Esophagus squamous epithelium (tissue), 4 donors: ENCODE results near the gene HDAC11.

Source experiments
- CTCF ChIP-seq, 6 experiments: fragments of 450-650 bp in 4 of 6; fragments of 200-600 bp in 2 of 6; sonication (generic) in 2 of 6; IDR thresholded peaks; one replicate each; pipeline ENCODE4 v1.5.1; 2016 to 2019; ENCODE audit warnings: antibody characterized with exemption in 6 of 6, mild to moderate bottlenecking in 4 of 6, moderate library complexity in 4 of 6
- POLR2A ChIP-seq, 4 donors: fragments of 450-650 bp; IDR thresholded peaks; one replicate each; pipeline ENCODE4 v1.6.1; 2017; ENCODE audit warnings: antibody characterized with exemption in 4 of 4, mild to moderate bottlenecking in 4 of 4, moderate library complexity in 3 of 4

- TF ChIP-seq POLR2A (IDR thresholded peaks at IDR 0.05) (no peak), CTCF (IDR thresholded peaks at IDR 0.05) (no peak)
Observed at GRCh38 chr3:13462125-13462629, 17.9 kb upstream of the HDAC11 start.
